ENCODE measurements around the gene CMA1.
A peak's percentile ranks its signal among the peaks of the same experiment; 100 is the strongest.
"Not testable (repeated sequence)": the region's sequence is repeated elsewhere in the genome, so short reads cannot be mapped to it uniquely, and the experiment has no call there.

The CMA1 gene

GRCh38 chr14:24481622-24482324, 26.3 kb downstream of the CMA1 start:
- no peak overlapping the region for H3K4me3 ChIP-seq (ENCODE audit: low read length)
- no peaks in the 10 kb centered on the region for H3F3A ChIP-seq (ENCODE audit: insufficient read depth, low read length)
- peak; percentile 29 for DNase-seq
- H3K9me3 ChIP-seq (replicated peaks; ENCODE audit: insufficient read depth, low read length), result no peaks in the 10 kb centered on the region
- no peaks in the 10 kb centered on the region for H4K20me1 ChIP-seq (ENCODE audit: insufficient read depth, low read length)
- H3K27me3 ChIP-seq (replicated peaks; ENCODE audit: insufficient read depth, low read length), result no peaks in the 10 kb centered on the region
- H3K27ac ChIP-seq (ENCODE audit: low read length), result no peak overlapping the region
- H3K4me2 ChIP-seq (ENCODE audit: low read depth, low read length), result peak overlapping the region; percentile 21; the same call in 1 of the 2 replicates
- H3K9ac ChIP-seq (ENCODE audit: low read length), result no peak overlapping the region
- no peak overlapping the region for H2AFZ ChIP-seq (ENCODE audit: low read length)
- no peaks in the 10 kb centered on the region for H3K4me1 ChIP-seq (ENCODE audit: low read length)
- no peaks in the 10 kb centered on the region for H3K9me2 ChIP-seq (replicated peaks; ENCODE audit: insufficient read depth, low read length)
- no peaks in the 10 kb centered on the region for H3K79me2 ChIP-seq (ENCODE audit: low read length)
- TF ChIP-seq CTCF (IDR thresholded peaks at IDR 0.05; ENCODE audit: low read length) (peak; percentile 70), EZH2phosphoT487 (IDR thresholded peaks at IDR 0.05; ENCODE audit: low read length) (no peak), EZH2 (optimal IDR thresholded peaks at IDR 0.05; ENCODE audit: low read depth, low read length) (no peak)
- no peaks in the 10 kb centered on the region for H3K36me3 ChIP-seq (replicated peaks; ENCODE audit: insufficient read depth, low read length)

- H2AFZ ChIP-seq (ENCODE audit: low read length); H3K9ac ChIP-seq (ENCODE audit: low read length); H3K79me2 ChIP-seq (ENCODE audit: low read length); H3K27ac ChIP-seq (ENCODE audit: low read length); H3K27me3 ChIP-seq (replicated peaks; ENCODE audit: insufficient read depth, low read length); H3K4me2 ChIP-seq (ENCODE audit: low read depth, low read length); H3K9me2 ChIP-seq (replicated peaks; ENCODE audit: insufficient read depth, low read length); H3F3A ChIP-seq (ENCODE audit: insufficient read depth, low read length); H4K20me1 ChIP-seq (ENCODE audit: insufficient read depth, low read length); DNase-seq; H3K4me1 ChIP-seq (ENCODE audit: low read length); H3K4me3 ChIP-seq (ENCODE audit: low read length); H3K9me3 ChIP-seq (replicated peaks; ENCODE audit: insufficient read depth, low read length); H3K36me3 ChIP-seq (replicated peaks; ENCODE audit: insufficient read depth, low read length): not testable (repeated sequence)
These were observed 28.1 kb downstream of the CMA1 start for GRCh38 chr14:24479999-24480398.

GRCh38 chr14:24475261-24475660, 32.8 kb downstream of the CMA1 start:
- Histone ChIP-seq H4K20me1 (ENCODE audit: insufficient read depth, low read length) (no peaks in the 10 kb centered on the region), H3K4me3 (ENCODE audit: low read length) (no peak overlapping the region), H3K36me3 (replicated peaks; ENCODE audit: insufficient read depth, low read length) (no peaks in the 10 kb centered on the region), H3K9ac (ENCODE audit: low read length) (no peak overlapping the region), H3K79me2 (ENCODE audit: low read length) (no peaks in the 10 kb centered on the region), H3K9me3 (replicated peaks; ENCODE audit: insufficient read depth, low read length) (no peaks in the 10 kb centered on the region), H3K4me1 (ENCODE audit: low read length) (no peaks in the 10 kb centered on the region), H3K27ac (ENCODE audit: low read length) (no peak overlapping the region), H3K27me3 (replicated peaks; ENCODE audit: insufficient read depth, low read length) (no peaks in the 10 kb centered on the region), H2AFZ (ENCODE audit: low read length) (no peak overlapping the region), H3F3A (ENCODE audit: insufficient read depth, low read length) (no peaks in the 10 kb centered on the region), H3K4me2 (ENCODE audit: low read depth, low read length) (no peak overlapping the region), H3K9me2 (replicated peaks; ENCODE audit: insufficient read depth, low read length) (no peaks in the 10 kb centered on the region)
- TF ChIP-seq EZH2 (optimal IDR thresholded peaks at IDR 0.05; ENCODE audit: low read depth, low read length) (no peak), CTCF (IDR thresholded peaks at IDR 0.05; ENCODE audit: low read length) (no peak), EZH2phosphoT487 (IDR thresholded peaks at IDR 0.05; ENCODE audit: low read length) (no peak)
- no peak for DNase-seq

GRCh38 chr14:24473211-24473610, 34.9 kb downstream of the CMA1 start:
- no peak for TF ChIP-seq EZH2phosphoT487 (IDR thresholded peaks at IDR 0.05; ENCODE audit: low read length)
- no peak for TF ChIP-seq CTCF (IDR thresholded peaks at IDR 0.05; ENCODE audit: low read length)
- no peak for TF ChIP-seq EZH2 (optimal IDR thresholded peaks at IDR 0.05; ENCODE audit: low read depth, low read length)
- H3K4me3 ChIP-seq (ENCODE audit: low read length), result no peak overlapping the region
- no peaks in the 10 kb centered on the region for H3F3A ChIP-seq (ENCODE audit: insufficient read depth, low read length)
- H3K4me1 ChIP-seq (ENCODE audit: low read length), result no peaks in the 10 kb centered on the region
- H4K20me1 ChIP-seq (ENCODE audit: insufficient read depth, low read length), result no peaks in the 10 kb centered on the region
- no peaks in the 10 kb centered on the region for H3K79me2 ChIP-seq (ENCODE audit: low read length)
- no peak overlapping the region for H2AFZ ChIP-seq (ENCODE audit: low read length)
- no peak overlapping the region for H3K9ac ChIP-seq (ENCODE audit: low read length)
- no peaks in the 10 kb centered on the region for H3K36me3 ChIP-seq (replicated peaks; ENCODE audit: insufficient read depth, low read length)
- H3K9me3 ChIP-seq (replicated peaks; ENCODE audit: insufficient read depth, low read length), result no peaks in the 10 kb centered on the region
- DNase-seq, result no peak
- no peaks in the 10 kb centered on the region for H3K9me2 ChIP-seq (replicated peaks; ENCODE audit: insufficient read depth, low read length)
- H3K4me2 ChIP-seq (ENCODE audit: low read depth, low read length), result no peak overlapping the region
- no peaks in the 10 kb centered on the region for H3K27me3 ChIP-seq (replicated peaks; ENCODE audit: insufficient read depth, low read length)
- H3K27ac ChIP-seq (ENCODE audit: low read length), result no peak overlapping the region

DNA sequence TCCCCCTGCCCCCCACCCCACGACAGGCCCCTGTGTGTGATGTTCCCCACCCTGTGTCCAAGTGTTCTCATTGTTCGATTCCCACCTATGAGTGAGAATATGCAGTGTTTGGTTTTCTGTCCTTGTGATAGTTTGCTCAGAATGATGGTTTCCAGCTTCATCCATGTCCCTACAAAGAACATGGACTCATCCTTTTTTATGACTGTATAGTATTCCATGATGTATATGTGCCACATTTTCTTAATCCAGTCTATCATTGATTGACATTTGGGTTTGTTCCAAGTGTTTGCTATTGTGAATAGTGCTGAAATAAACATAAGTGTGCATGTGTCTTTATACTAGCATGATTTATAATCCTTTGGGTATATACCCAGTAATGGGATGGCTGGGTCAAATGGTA, 37.6 kb downstream of the CMA1 start:
- H3K9me2 ChIP-seq (replicated peaks; ENCODE audit: insufficient read depth, low read length), result not testable (repeated sequence)

More for the DNA sequence above, 37.6 kb downstream of the CMA1 start:
- H3K4me3 ChIP-seq (ENCODE audit: low read length); H3K9me3 ChIP-seq (replicated peaks; ENCODE audit: insufficient read depth, low read length); H3F3A ChIP-seq (ENCODE audit: insufficient read depth, low read length); H4K20me1 ChIP-seq (ENCODE audit: insufficient read depth, low read length); H3K27ac ChIP-seq (ENCODE audit: low read length); H3K79me2 ChIP-seq (ENCODE audit: low read length); H3K36me3 ChIP-seq (replicated peaks; ENCODE audit: insufficient read depth, low read length); H3K9ac ChIP-seq (ENCODE audit: low read length); H3K27me3 ChIP-seq (replicated peaks; ENCODE audit: insufficient read depth, low read length); H3K4me2 ChIP-seq (ENCODE audit: low read depth, low read length); DNase-seq; H2AFZ ChIP-seq (ENCODE audit: low read length); H3K4me1 ChIP-seq (ENCODE audit: low read length): not testable (repeated sequence)
